HUES64 (cell line): ENCODE results near the gene XRCC4.
"Not testable (repeated sequence)": the region's sequence is repeated elsewhere in the genome, so short reads cannot be mapped to it uniquely, and the experiment has no call there.

Experiments used
- H3K27ac ChIP-seq: 2 replicates; pipeline ENCODE4 v1.7.0; 2013; ENCODE audit warnings: low read depth, low read length, inconsistent platforms
- H3K27me3 ChIP-seq: 2 replicates; pipeline ENCODE4 v1.6.1; 2013; ENCODE audit warnings: mild to moderate bottlenecking, low read length; ENCODE audit not compliant: insufficient read depth
- H3K36me3 ChIP-seq: 2 replicates; pipeline ENCODE4 v1.6.1; 2013; ENCODE audit warnings: mild to moderate bottlenecking, low read length; ENCODE audit not compliant: insufficient read depth
- H3K4me1 ChIP-seq: 2 replicates; pipeline ENCODE4 v1.6.1; 2013; ENCODE audit warnings: mild to moderate bottlenecking, low read length, moderate library complexity; ENCODE audit not compliant: insufficient read depth
- H3K4me3 ChIP-seq: 2 replicates; pipeline ENCODE4 v1.5.1; 2013; ENCODE audit warnings: mild to moderate bottlenecking, low read length, moderate library complexity
- H3K9ac ChIP-seq: 2 replicates; pipeline ENCODE4 v1.6.1; 2013; ENCODE audit warnings: mild to moderate bottlenecking, low read depth, low read length
- H3K9me3 ChIP-seq: 2 replicates; pipeline ENCODE4 v1.6.1; 2013; ENCODE audit warnings: low read depth, low read length; ENCODE audit not compliant: insufficient read depth
- WGBS: fragments of 150-250, 120-280 bp; methylation state at CpG from one replicate; pipeline ENCODE4 v1.1.7; 2013; ENCODE audit warnings: missing lambda C conversion rate; 5-methylcytosine and 5-hydroxymethylcytosine counted together

The XRCC4 gene

GRCh38 chr5:83152996-83153395, 75.6 kb downstream of the XRCC4 start:
- H3K4me1 ChIP-seq, H3K36me3 ChIP-seq, H3K9me3 ChIP-seq, H3K27me3 ChIP-seq, H3K4me3 ChIP-seq, H3K9ac ChIP-seq, H3K27ac ChIP-seq: not testable (repeated sequence)
- 91% methylated on average over 3 of the region's 4 CpGs for WGBS

- no peak overlapping the region for H3K9ac ChIP-seq
- H3K36me3 ChIP-seq: no peaks in the 10 kb centered on the region
- no peaks in the 10 kb centered on the region for H3K9me3 ChIP-seq
- no peaks in the 10 kb centered on the region for H3K4me1 ChIP-seq
- H3K4me3 ChIP-seq: no peak overlapping the region
- no peaks in the 10 kb centered on the region for H3K27me3 ChIP-seq
- WGBS: 93% methylated on average over 2 of the region's 2 CpGs
- no peak overlapping the region for H3K27ac ChIP-seq
Observed at GRCh38 chr5:83156001-83156400, 78.7 kb downstream of the XRCC4 start.

GRCh38 chr5:83157163-83157562, 79.8 kb downstream of the XRCC4 start:
- Histone ChIP-seq H3K9me3 (no peaks in the 10 kb centered on the region), H3K4me1 (no peaks in the 10 kb centered on the region), H3K4me3 (no peak overlapping the region), H3K27ac (no peak overlapping the region), H3K9ac (no peak overlapping the region), H3K27me3 (no peaks in the 10 kb centered on the region), H3K36me3 (no peaks in the 10 kb centered on the region)
- WGBS: 100% methylated on average over 2 of the region's 2 CpGs

GRCh38 chr5:83162601-83163000, 85.3 kb downstream of the XRCC4 start:
- WGBS: 66% methylated on average over 3 of the region's 3 CpGs
- H3K9ac ChIP-seq: no peak overlapping the region

GRCh38 chr5:83167538-83167937, 90.2 kb downstream of the XRCC4 start:
- Histone ChIP-seq H3K9me3 (no peaks in the 10 kb centered on the region), H3K4me3 (no peak overlapping the region), H3K4me1 (no peaks in the 10 kb centered on the region), H3K27me3 (no peaks in the 10 kb centered on the region), H3K27ac (no peak overlapping the region), H3K9ac (no peak overlapping the region), H3K36me3 (no peaks in the 10 kb centered on the region)

More at GRCh38 chr5:83162601-83163000, 85.3 kb downstream of the XRCC4 start:
- Histone ChIP-seq H3K4me1 (no peaks in the 10 kb centered on the region), H3K4me3 (no peak overlapping the region), H3K9me3 (no peaks in the 10 kb centered on the region), H3K27me3 (no peaks in the 10 kb centered on the region), H3K36me3 (no peaks in the 10 kb centered on the region), H3K27ac (no peak overlapping the region)

- Histone ChIP-seq H3K9ac (no peak overlapping the region), H3K9me3 (no peaks in the 10 kb centered on the region), H3K36me3 (no peaks in the 10 kb centered on the region), H3K27me3 (no peaks in the 10 kb centered on the region), H3K4me1 (no peaks in the 10 kb centered on the region), H3K4me3 (no peak overlapping the region), H3K27ac (no peak overlapping the region)
- WGBS: 89% methylated on average over 1 of the region's 2 CpGs
Observed at GRCh38 chr5:83169571-83170337, 92.4 kb downstream of the XRCC4 start.

GRCh38 chr5:83172011-83172410, 94.7 kb downstream of the XRCC4 start:
- no peaks in the 10 kb centered on the region for H3K27me3 ChIP-seq
- H3K27ac ChIP-seq: no peak overlapping the region
- H3K9me3 ChIP-seq: no peaks in the 10 kb centered on the region
- no peak overlapping the region for H3K9ac ChIP-seq
- 100% methylated on average over 1 of the region's 1 CpG for WGBS
- H3K4me3 ChIP-seq: no peak overlapping the region
- H3K36me3 ChIP-seq: no peaks in the 10 kb centered on the region
- H3K4me1 ChIP-seq: no peaks in the 10 kb centered on the region

- H3K27ac ChIP-seq: no peak overlapping the region
Observed at GRCh38 chr5:83172655-83173054, 95.3 kb downstream of the XRCC4 start.

GRCh38 chr5:83173826-83174225, 96.5 kb downstream of the XRCC4 start:
- no peak overlapping the region for H3K27ac ChIP-seq
- no peaks in the 10 kb centered on the region for H3K36me3 ChIP-seq
- no peaks in the 10 kb centered on the region for H3K9me3 ChIP-seq
- no peak overlapping the region for H3K4me3 ChIP-seq
- H3K27me3 ChIP-seq: no peaks in the 10 kb centered on the region
- H3K9ac ChIP-seq: no peak overlapping the region
- H3K4me1 ChIP-seq: no peaks in the 10 kb centered on the region
- 98% methylated on average over 2 of the region's 2 CpGs for WGBS

More at GRCh38 chr5:83172655-83173054, 95.3 kb downstream of the XRCC4 start:
- H3K36me3 ChIP-seq: no peaks in the 10 kb centered on the region
- H3K27me3 ChIP-seq: no peaks in the 10 kb centered on the region
- no peaks in the 10 kb centered on the region for H3K9me3 ChIP-seq
- H3K4me1 ChIP-seq: no peaks in the 10 kb centered on the region
- H3K9ac ChIP-seq: no peak overlapping the region
- H3K4me3 ChIP-seq: no peak overlapping the region

- no peak overlapping the region for H3K4me3 ChIP-seq
- H3K36me3 ChIP-seq: no peaks in the 10 kb centered on the region
- no peak overlapping the region for H3K9ac ChIP-seq
- no peaks in the 10 kb centered on the region for H3K9me3 ChIP-seq
- 97% methylated on average over 2 of the region's 2 CpGs for WGBS
- H3K27ac ChIP-seq: no peak overlapping the region
- H3K4me1 ChIP-seq: no peaks in the 10 kb centered on the region
- no peaks in the 10 kb centered on the region for H3K27me3 ChIP-seq
Observed at GRCh38 chr5:83177803-83178202, 100.5 kb downstream of the XRCC4 start.

- no peak overlapping the region for H3K9ac ChIP-seq
- no peak overlapping the region for H3K4me3 ChIP-seq
- H3K9me3 ChIP-seq: no peaks in the 10 kb centered on the region
- H3K36me3 ChIP-seq: no peaks in the 10 kb centered on the region
- no peaks in the 10 kb centered on the region for H3K27me3 ChIP-seq
- H3K27ac ChIP-seq: no peak overlapping the region
- H3K4me1 ChIP-seq: no peaks in the 10 kb centered on the region
Observed at GRCh38 chr5:83179966-83180365, 102.6 kb downstream of the XRCC4 start.

- Histone ChIP-seq H3K36me3 (no peaks in the 10 kb centered on the region), H3K9me3 (no peaks in the 10 kb centered on the region), H3K4me3 (no peak overlapping the region), H3K9ac (no peak overlapping the region), H3K27me3 (no peaks in the 10 kb centered on the region), H3K27ac (no peak overlapping the region), H3K4me1 (no peaks in the 10 kb centered on the region)
- WGBS: 100% methylated on average over 1 of the region's 3 CpGs
Observed at GRCh38 chr5:83184534-83184933, 107.2 kb downstream of the XRCC4 start.
